Measurements from ENCODE around the gene CTNNA3.
A peak's percentile ranks its signal among the peaks of the same experiment; 100 is the strongest.

CTNNA3 gene

GRCh38 chr10:66886848-66887247 is 809.1 kb downstream of the CTNNA3 start:
- DNase-seq (ENCODE audit: low spot score) (no peak), FAIRE-seq (no peak)

- no peak for FAIRE-seq
- DNase-seq (ENCODE audit: low spot score), result no peak
Observed at GRCh38 chr10:66882271-66882670, 813.7 kb downstream of the CTNNA3 start.

GRCh38 chr10:66881814-66882213 is 814.2 kb downstream of the CTNNA3 start:
- DNase-seq (ENCODE audit: low spot score) (no peak), FAIRE-seq (no peak)

- DNase-seq (ENCODE audit: low spot score) (no peak), FAIRE-seq (no peak)
Observed at GRCh38 chr10:66880826-66881225, 815.2 kb downstream of the CTNNA3 start.

GRCh38 chr10:66880292-66880691 is 815.7 kb downstream of the CTNNA3 start:
- DNase-seq (ENCODE audit: low spot score) (no peak), FAIRE-seq (no peak)

- DNase-seq (ENCODE audit: low spot score) (no peak), FAIRE-seq (no peak)
Observed at GRCh38 chr10:66877361-66877760, 818.6 kb downstream of the CTNNA3 start.

- DNase-seq (ENCODE audit: low spot score) (no peak), FAIRE-seq (no peak)
Observed at GRCh38 chr10:66869635-66870034, 826.4 kb downstream of the CTNNA3 start.

GRCh38 chr10:66862687-66863258 is 833.2 kb downstream of the CTNNA3 start:
- DNase-seq (ENCODE audit: low spot score) (no peak), FAIRE-seq (no peak)

- FAIRE-seq, result no peak
- DNase-seq (ENCODE audit: low spot score), result no peak
Observed at GRCh38 chr10:66860376-66860945, 835.5 kb downstream of the CTNNA3 start.

GRCh38 chr10:66852811-66853210 is 843.2 kb downstream of the CTNNA3 start:
- DNase-seq (ENCODE audit: low spot score), result no peak
- FAIRE-seq, result no peak

GRCh38 chr10:66848856-66849255 is 847.1 kb downstream of the CTNNA3 start:
- FAIRE-seq (no peak), DNase-seq (ENCODE audit: low spot score) (no peak)

- no peak for DNase-seq (ENCODE audit: low spot score)
- FAIRE-seq, result no peak
Observed at GRCh38 chr10:66844176-66844942, 851.6 kb downstream of the CTNNA3 start.

- FAIRE-seq (no peak), DNase-seq (ENCODE audit: low spot score) (no peak)
Observed at GRCh38 chr10:66843396-66843795, 852.6 kb downstream of the CTNNA3 start.

- FAIRE-seq (no peak), DNase-seq (ENCODE audit: low spot score) (no peak)
Observed at GRCh38 chr10:66842867-66843266, 853.1 kb downstream of the CTNNA3 start.

- FAIRE-seq, result no peak
- DNase-seq (ENCODE audit: low spot score), result no peak
Observed at GRCh38 chr10:66842371-66842770, 853.6 kb downstream of the CTNNA3 start.

GRCh38 chr10:66838656-66839055 is 857.3 kb downstream of the CTNNA3 start:
- peak; percentile 31 for DNase-seq (ENCODE audit: low spot score)
- peak; percentile 63 for FAIRE-seq

GRCh38 chr10:66837990-66838389 is 858.0 kb downstream of the CTNNA3 start:
- FAIRE-seq (peak; percentile 99), DNase-seq (ENCODE audit: low spot score) (peak; percentile 90)

GRCh38 chr10:66837335-66837734 is 858.7 kb downstream of the CTNNA3 start:
- FAIRE-seq (no peak), DNase-seq (ENCODE audit: low spot score) (peak; percentile 64)

- FAIRE-seq (no peak), DNase-seq (ENCODE audit: low spot score) (peak; percentile 35)
Observed at GRCh38 chr10:66836771-66837170, 859.2 kb downstream of the CTNNA3 start.

GRCh38 chr10:66836057-66836456 is 859.9 kb downstream of the CTNNA3 start:
- peak; percentile 96 for DNase-seq (ENCODE audit: low spot score)
- peak; percentile 98 for FAIRE-seq

- FAIRE-seq, result no peak
Observed at GRCh38 chr10:66835400-66835799, 860.6 kb downstream of the CTNNA3 start.

GRCh38 chr10:66834802-66835201 is 861.2 kb downstream of the CTNNA3 start:
- FAIRE-seq, result peak; percentile 91
- peak; percentile 76 for DNase-seq (ENCODE audit: low spot score)

More at GRCh38 chr10:66835400-66835799, 860.6 kb downstream of the CTNNA3 start:
- no peak for DNase-seq (ENCODE audit: low spot score)

- FAIRE-seq, result no peak
- peak; percentile 11 for DNase-seq (ENCODE audit: low spot score)
Observed at GRCh38 chr10:66833861-66834260, 862.1 kb downstream of the CTNNA3 start.
